Measurements from ENCODE around the gene CDH26.

DNA sequence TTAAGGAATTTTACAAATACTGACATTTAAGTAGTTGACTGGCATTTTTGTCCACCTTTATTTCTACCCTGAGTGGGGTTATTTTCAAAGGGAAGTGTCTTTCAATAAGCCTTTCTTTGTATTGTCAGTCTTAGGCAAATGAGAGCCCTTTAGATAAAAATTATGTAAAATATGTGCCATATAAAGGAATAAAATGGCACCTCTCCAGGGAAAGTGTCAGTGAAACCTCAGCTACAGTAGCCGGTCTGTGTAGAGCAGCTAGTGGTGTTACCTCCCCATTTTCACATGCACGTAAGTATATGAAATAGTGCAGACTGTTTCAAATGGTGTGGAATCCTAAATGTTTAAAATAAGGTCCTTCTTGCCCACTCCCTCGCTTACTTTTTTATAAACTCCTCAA, 13.0 kb upstream of the CDH26 start:
- TF ChIP-seq, protein P1, sequence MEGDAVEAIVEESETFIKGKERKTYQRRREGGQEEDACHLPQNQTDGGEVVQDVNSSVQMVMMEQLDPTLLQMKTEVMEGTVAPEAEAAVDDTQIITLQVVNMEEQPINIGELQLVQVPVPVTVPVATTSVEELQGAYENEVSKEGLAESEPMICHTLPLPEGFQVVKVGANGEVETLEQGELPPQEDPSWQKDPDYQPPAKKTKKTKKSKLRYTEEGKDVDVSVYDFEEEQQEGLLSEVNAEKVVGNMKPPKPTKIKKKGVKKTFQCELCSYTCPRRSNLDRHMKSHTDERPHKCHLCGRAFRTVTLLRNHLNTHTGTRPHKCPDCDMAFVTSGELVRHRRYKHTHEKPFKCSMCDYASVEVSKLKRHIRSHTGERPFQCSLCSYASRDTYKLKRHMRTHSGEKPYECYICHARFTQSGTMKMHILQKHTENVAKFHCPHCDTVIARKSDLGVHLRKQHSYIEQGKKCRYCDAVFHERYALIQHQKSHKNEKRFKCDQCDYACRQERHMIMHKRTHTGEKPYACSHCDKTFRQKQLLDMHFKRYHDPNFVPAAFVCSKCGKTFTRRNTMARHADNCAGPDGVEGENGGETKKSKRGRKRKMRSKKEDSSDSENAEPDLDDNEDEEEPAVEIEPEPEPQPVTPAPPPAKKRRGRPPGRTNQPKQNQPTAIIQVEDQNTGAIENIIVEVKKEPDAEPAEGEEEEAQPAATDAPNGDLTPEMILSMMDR (IDR thresholded peaks at IDR 0.05 in 4 of 5, conservative IDR thresholded peaks at IDR 0.05 in 1 of 5): no peak
- no peak for TF ChIP-seq POLR2A (IDR thresholded peaks at IDR 0.05)
